Retinal pigment epithelial cell (primary cell): ENCODE results near the gene RXRA.

Source experiments
- DNase-seq: peaks from one replicate; pipeline ENCODE4 v3.0.0-alpha.2; 2010; ENCODE audit warnings: low read depth
- H3K4me3 ChIP-seq: 2 replicates; pipeline ENCODE4 v1.5.1; 2011; ENCODE audit warnings: mild to moderate bottlenecking, low read length, control low read depth, moderate library complexity
- TF ChIP-seq, protein P1 (sequence below): conservative IDR thresholded peaks from 2 replicates; pipeline ENCODE4 v1.5.1; 2011; ENCODE audit warnings: low read depth, low read length, control low read depth, inconsistent platforms

The RXRA gene

DNA sequence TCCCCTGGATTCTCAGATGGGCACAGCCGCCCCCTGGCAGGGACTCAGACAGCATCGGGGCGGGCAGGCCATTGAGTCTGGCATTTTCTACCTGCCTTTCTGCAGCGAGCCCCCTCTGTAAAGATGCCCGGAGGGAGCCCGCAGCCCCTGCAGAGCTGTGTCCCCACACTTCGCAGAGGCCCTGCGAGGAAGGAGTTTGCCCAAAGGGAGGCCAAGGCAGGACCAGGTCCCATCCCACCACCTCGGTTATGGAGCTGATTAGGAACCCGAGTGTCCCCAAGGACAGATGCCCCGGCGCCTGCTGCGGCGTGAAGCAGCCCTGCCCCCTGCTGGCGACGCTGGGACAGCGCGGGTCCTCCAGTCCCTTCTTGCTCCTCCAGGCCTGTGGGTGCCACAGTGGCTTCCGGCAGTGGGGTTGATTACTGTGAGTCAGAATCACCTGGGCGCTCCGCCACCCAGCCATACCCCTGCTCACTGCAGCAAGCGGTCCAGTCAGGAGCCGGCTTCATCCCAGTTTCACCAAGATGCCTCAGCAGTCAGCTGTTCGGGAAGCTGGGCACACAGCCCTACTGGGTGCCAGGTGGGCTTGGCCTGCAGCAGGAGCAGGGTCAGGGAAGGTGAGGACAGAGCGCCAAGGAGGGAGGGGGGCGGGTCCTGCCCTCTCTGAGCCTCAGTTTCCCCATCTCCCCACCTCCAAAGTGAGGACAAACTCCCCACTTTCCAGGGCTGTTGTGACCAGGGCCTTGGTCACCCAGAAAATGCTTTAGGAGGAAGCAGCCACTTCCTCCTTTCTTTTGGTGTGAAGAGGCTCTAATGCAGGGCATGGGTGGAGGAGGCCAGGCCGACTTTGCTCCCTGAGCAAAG lies 117.2 kb downstream of the RXRA start:
- no peak overlapping the region for H3K4me3 ChIP-seq
- TF ChIP-seq, protein P1, sequence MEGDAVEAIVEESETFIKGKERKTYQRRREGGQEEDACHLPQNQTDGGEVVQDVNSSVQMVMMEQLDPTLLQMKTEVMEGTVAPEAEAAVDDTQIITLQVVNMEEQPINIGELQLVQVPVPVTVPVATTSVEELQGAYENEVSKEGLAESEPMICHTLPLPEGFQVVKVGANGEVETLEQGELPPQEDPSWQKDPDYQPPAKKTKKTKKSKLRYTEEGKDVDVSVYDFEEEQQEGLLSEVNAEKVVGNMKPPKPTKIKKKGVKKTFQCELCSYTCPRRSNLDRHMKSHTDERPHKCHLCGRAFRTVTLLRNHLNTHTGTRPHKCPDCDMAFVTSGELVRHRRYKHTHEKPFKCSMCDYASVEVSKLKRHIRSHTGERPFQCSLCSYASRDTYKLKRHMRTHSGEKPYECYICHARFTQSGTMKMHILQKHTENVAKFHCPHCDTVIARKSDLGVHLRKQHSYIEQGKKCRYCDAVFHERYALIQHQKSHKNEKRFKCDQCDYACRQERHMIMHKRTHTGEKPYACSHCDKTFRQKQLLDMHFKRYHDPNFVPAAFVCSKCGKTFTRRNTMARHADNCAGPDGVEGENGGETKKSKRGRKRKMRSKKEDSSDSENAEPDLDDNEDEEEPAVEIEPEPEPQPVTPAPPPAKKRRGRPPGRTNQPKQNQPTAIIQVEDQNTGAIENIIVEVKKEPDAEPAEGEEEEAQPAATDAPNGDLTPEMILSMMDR, result peak; percentile 98
- peak; percentile 90 for DNase-seq

DNA sequence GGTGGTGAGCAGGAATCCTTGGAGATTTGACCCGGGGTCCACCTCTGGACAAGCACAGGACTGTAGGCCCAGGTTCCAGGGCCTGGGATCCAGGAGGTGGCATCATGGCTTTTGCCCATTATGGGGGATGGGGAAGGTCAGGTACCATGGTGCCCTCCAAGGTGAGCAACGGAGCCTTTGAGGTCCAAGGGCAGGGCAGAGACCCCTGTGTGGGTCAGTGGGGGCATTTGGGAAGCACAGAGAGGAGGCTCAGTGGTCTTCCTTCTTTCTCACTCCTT lies 117.7 kb downstream of the RXRA start:
- H3K4me3 ChIP-seq, result no peak overlapping the region
- no peak for DNase-seq
- TF ChIP-seq, protein P1, result no peak

DNA sequence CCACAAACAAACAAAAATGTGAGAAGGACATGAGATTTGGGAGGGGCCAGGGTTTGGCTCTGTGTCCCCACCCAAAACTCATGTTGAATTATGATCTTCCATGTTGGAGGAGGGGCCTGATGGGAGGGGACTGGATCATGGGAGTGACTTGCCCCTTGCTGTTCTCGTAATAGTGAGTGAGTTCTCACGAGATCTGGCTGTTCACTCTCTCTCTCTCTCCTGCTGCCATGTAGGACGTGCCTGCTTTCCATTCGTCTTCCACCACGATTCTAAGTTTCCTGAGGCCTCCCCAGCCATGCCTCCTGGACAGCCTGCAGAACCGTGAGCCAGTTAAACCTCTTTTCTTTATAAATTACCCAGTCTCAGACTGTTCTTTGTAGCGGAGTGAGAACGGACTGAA lies 118.7 kb downstream of the RXRA start:
- no peak overlapping the region for H3K4me3 ChIP-seq
- DNase-seq, result no peak
- TF ChIP-seq, protein P1, result no peak

DNA sequence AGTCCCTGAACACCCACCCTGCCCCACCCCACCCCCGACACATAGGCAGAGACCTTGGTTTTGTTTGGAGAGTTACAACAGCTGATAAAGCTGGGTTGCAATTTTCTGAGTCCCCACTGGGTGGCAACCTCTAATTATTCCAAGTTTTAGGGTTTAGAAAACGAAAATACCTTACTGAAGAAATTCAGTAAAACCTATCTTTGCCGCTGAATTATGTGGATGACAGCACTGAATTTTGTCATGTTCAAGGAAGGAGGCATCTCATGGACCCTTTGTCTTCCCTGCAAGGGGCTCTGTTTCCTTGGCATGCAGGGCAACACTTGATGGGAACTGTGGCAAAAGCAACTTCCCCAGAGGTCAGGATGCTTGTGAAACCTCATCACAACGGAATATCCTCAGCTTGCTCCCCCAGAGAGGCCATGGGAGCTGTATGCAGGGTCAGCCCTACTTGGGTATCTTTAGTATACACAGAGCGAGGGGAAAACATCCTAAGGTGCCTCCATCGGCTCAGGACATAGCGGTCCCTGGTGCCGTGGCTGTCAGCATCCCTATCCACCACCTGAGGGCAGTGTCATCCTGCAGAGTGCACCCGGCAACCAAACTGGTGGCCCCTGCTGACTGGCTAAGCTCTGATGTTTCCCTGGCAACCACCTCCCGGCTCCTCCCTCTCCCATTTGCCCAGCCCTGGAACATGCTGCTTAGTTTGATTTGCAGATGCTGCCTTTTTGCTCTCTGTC lies 123.1 kb downstream of the RXRA start:
- no peak overlapping the region for H3K4me3 ChIP-seq
- DNase-seq, result peak; percentile 79
- TF ChIP-seq, protein P1, result peak; percentile 97

DNA sequence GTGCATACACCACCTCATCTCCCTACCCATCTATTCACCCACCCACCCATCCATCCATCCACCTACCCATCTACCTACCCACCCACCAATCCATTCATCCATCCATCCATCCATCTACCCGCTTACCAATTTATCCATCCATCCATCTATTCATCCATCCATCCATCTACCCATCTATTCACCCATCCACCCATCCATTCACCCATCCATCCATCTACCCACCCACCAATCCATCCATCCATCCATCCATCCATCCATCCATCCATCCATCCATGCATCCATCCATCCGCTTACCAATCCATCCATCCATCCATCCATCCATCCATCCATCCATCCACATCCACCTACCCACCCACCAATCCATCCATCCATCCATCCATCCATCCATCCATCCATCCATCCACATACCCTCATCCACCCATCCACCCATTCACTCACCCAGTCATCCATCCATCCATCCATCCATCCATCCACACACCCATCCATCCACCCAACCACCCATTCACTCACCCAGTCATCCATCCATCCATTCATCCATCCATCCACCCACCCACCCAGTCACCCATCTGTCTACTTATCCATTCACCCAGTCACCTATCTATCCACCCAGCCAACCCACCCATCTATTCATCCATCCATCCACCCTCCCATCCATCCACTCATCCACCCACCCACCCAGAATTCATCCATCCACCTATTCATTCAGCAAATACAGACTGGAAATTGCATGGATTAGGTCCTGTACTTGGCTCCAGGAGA lies 125.6 kb downstream of the RXRA start:
- TF ChIP-seq, protein P1, result no peak
- no peak for DNase-seq
- no peak overlapping the region for H3K4me3 ChIP-seq

DNA sequence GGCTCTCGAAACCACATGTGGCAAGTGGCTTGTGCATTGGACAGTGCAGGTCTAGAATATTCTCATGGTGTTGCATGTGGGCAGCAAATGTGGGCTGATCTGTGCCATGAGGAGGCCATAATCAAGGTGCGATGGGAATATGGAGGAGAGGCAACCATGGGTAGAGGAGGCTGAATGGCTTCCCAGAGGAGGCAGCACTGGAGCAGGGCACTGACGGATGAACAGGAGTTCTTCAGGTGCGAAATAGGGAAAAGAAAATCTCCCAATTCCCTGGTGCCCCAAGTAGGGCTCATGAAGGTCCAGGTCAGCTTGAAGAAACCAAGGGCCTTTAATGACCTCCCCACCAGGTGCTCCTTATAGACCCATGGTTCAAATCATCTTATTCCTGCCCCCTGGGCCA lies 126.5 kb downstream of the RXRA start:
- no peak overlapping the region for H3K4me3 ChIP-seq
- TF ChIP-seq, protein P1, result no peak
- DNase-seq, result no peak
